Stimulated activated CD4-positive, alpha-beta T cell treated with anti-CD3 and anti-CD28 coated beads, Interleukin-15, amount 100 ng/mL, for 24 hours (primary cell): ENCODE data around the gene ZNF362.

ENCODE experiments used
- DNase-seq: peaks from one replicate; pipeline ENCODE4 v3.0.0-alpha.2; 2020

Gene ZNF362

GRCh38 chr1:33244809-33245186 is 11.5 kb upstream of the ZNF362 start:
- no peak for DNase-seq

GRCh38 chr1:33246171-33246570 is 10.1 kb upstream of the ZNF362 start:
- no peak for DNase-seq

GRCh38 chr1:33247545-33247944 is 8.7 kb upstream of the ZNF362 start:
- DNase-seq, result no peak

- no peak for DNase-seq
These were observed 8.0 kb upstream of the ZNF362 start for GRCh38 chr1:33248244-33248643.

- DNase-seq, result no peak
These were observed 6.9 kb upstream of the ZNF362 start for GRCh38 chr1:33249422-33249821.

GRCh38 chr1:33250217-33250616 is 6.1 kb upstream of the ZNF362 start:
- DNase-seq, result no peak

GRCh38 chr1:33250724-33251123 is 5.6 kb upstream of the ZNF362 start:
- DNase-seq, result no peak

GRCh38 chr1:33254491-33254890 is 1.8 kb upstream of the ZNF362 start:
- DNase-seq, result no peak

- peak; percentile 74 for DNase-seq
These were observed 708 bp upstream of the ZNF362 start for GRCh38 chr1:33255347-33256220.

- no peak for DNase-seq
These were observed 146 bp upstream of the ZNF362 start for GRCh38 chr1:33256221-33256470.

- no peak for DNase-seq
These were observed 997 bp downstream of the ZNF362 start for GRCh38 chr1:33257207-33257771.

- no peak for DNase-seq
These were observed 1.8 kb downstream of the ZNF362 start for GRCh38 chr1:33257772-33258712.

- DNase-seq, result no peak
These were observed 2.5 kb downstream of the ZNF362 start for GRCh38 chr1:33258788-33259274.

- peak; percentile 17 for DNase-seq
These were observed 3.6 kb downstream of the ZNF362 start for GRCh38 chr1:33259879-33260278.

- DNase-seq, result no peak
These were observed 4.1 kb downstream of the ZNF362 start for GRCh38 chr1:33260439-33260838.

GRCh38 chr1:33261344-33261743 is 5.1 kb downstream of the ZNF362 start:
- DNase-seq, result no peak

GRCh38 chr1:33263890-33264504 is 7.7 kb downstream of the ZNF362 start:
- DNase-seq, result no peak

- no peak for DNase-seq
These were observed 9.7 kb downstream of the ZNF362 start for GRCh38 chr1:33265780-33266605.

- DNase-seq, result no peak
These were observed 10.5 kb downstream of the ZNF362 start for GRCh38 chr1:33266766-33267165.

GRCh38 chr1:33267468-33268205 is 11.3 kb downstream of the ZNF362 start:
- DNase-seq, result no peak

- DNase-seq, result no peak
These were observed 12.2 kb downstream of the ZNF362 start for GRCh38 chr1:33268457-33268856.
